ENCODE results near the gene ANKS3.

The ANKS3 gene

GRCh38 chr16:4754865-4755264, 20.8 kb upstream of the ANKS3 start:
- no peak overlapping the region for H2AK5ac ChIP-seq (ENCODE audit: low read length, severe bottlenecking)
- no peaks in the 10 kb centered on the region for H3K9me3 ChIP-seq (ENCODE audit: control insufficient read depth, low read length)
- no peak overlapping the region for H2BK120ac ChIP-seq (ENCODE audit: low read depth, low read length)
- no peak overlapping the region for H2BK12ac ChIP-seq (ENCODE audit: low read length in 2 of 2)
- H2AFZ ChIP-seq (ENCODE audit: low read depth, low read length), result no peak overlapping the region
- H3K36me3 ChIP-seq (ENCODE audit: control insufficient read depth in 1 of 2, insufficient read depth in 2 of 2, low read depth in 1 of 2, low read length in 2 of 2), result peaks cover 74 to 86% of the 10 kb centered on the region in 2 experiments
- DNase-seq, result no peak
- no peak overlapping the region for H4K91ac ChIP-seq (ENCODE audit: low read length)
- H3K18ac ChIP-seq (ENCODE audit: low read depth in 1 of 2, low read length in 2 of 2), result no peak overlapping the region
- no peaks in the 10 kb centered on the region for H3K27me3 ChIP-seq (ENCODE audit: control insufficient read depth in 1 of 2, insufficient read depth in 1 of 2, low read length in 2 of 2)
- H3K23ac ChIP-seq (ENCODE audit: low read length in 2 of 2), result no peak overlapping the region
- no peak overlapping the region for H2BK5ac ChIP-seq (ENCODE audit: low read depth, low read length, poor library complexity, severe bottlenecking)
- no peak overlapping the region for H3K27ac ChIP-seq (ENCODE audit: low read length, poor library complexity, severe bottlenecking)
- 100% methylated on average over 4 of the region's 4 CpGs for WGBS
- peaks cover 35% of the 10 kb centered on the region for H3K79me1 ChIP-seq (replicated peaks; ENCODE audit: low read length, poor library complexity, severe bottlenecking)
- peaks cover 2% of the 10 kb centered on the region for H3K4me1 ChIP-seq (ENCODE audit: control insufficient read depth, insufficient read depth, low read depth, low read length)
- H3K9ac ChIP-seq (ENCODE audit: low read length), result no peak overlapping the region
- no peak overlapping the region for H4K8ac ChIP-seq (ENCODE audit: low read length)
- H3K4me3 ChIP-seq (ENCODE audit: insufficient read depth in 1 of 2, low read depth in 1 of 2, low read length in 2 of 2), result no peak overlapping the region
- H3K14ac ChIP-seq (ENCODE audit: low read length in 2 of 2), result no peak overlapping the region
- no peak overlapping the region for H3K4me2 ChIP-seq (ENCODE audit: low read length, poor library complexity, severe bottlenecking)
- H3K4ac ChIP-seq (ENCODE audit: low read depth in 1 of 2, low read length in 2 of 2), result no peak overlapping the region
- H2BK15ac ChIP-seq (ENCODE audit: low read depth, poor library complexity, severe bottlenecking), result no peak overlapping the region

GRCh38 chr16:4753227-4753626, 19.2 kb upstream of the ANKS3 start:
- Histone ChIP-seq H3K27ac (ENCODE audit: low read length, poor library complexity, severe bottlenecking) (no peak overlapping the region), H3K18ac (ENCODE audit: low read depth in 1 of 2, low read length in 2 of 2) (no peak overlapping the region), H2AK5ac (ENCODE audit: low read length, severe bottlenecking) (no peak overlapping the region), H3K9me3 (ENCODE audit: control insufficient read depth, low read length) (no peaks in the 10 kb centered on the region), H4K8ac (ENCODE audit: low read length) (no peak overlapping the region), H3K27me3 (ENCODE audit: control insufficient read depth in 1 of 2, insufficient read depth in 1 of 2, low read length in 2 of 2) (no peaks in the 10 kb centered on the region), H2AFZ (ENCODE audit: low read depth, low read length) (no peak overlapping the region), H3K4me3 (ENCODE audit: insufficient read depth in 1 of 2, low read depth in 1 of 2, low read length in 2 of 2) (no peak overlapping the region), H2BK15ac (ENCODE audit: low read depth, poor library complexity, severe bottlenecking) (no peak overlapping the region), H3K79me1 (replicated peaks; ENCODE audit: low read length, poor library complexity, severe bottlenecking) (peaks cover 32% of the 10 kb centered on the region), H3K23ac (ENCODE audit: low read length in 2 of 2) (no peak overlapping the region), H3K9ac (ENCODE audit: low read length) (no peak overlapping the region), H3K4me1 (ENCODE audit: control insufficient read depth, insufficient read depth, low read depth, low read length) (peaks cover 2% of the 10 kb centered on the region), H3K14ac (ENCODE audit: low read length in 2 of 2) (no peak overlapping the region), H3K36me3 (ENCODE audit: control insufficient read depth in 1 of 2, insufficient read depth in 2 of 2, low read depth in 1 of 2, low read length in 2 of 2) (peaks cover 70 to 73% of the 10 kb centered on the region in 2 experiments), H2BK120ac (ENCODE audit: low read depth, low read length) (no peak overlapping the region), H4K91ac (ENCODE audit: low read length) (no peak overlapping the region), H2BK12ac (ENCODE audit: low read length in 2 of 2) (no peak overlapping the region), H3K4me2 (ENCODE audit: low read length, poor library complexity, severe bottlenecking) (no peak overlapping the region), H2BK5ac (ENCODE audit: low read depth, low read length, poor library complexity, severe bottlenecking) (no peak overlapping the region), H3K4ac (ENCODE audit: low read depth in 1 of 2, low read length in 2 of 2) (no peak overlapping the region)
- 94% methylated on average over 11 of the region's 11 CpGs for WGBS
- DNase-seq, result no peak

GRCh38 chr16:4752351-4753100, 18.5 kb upstream of the ANKS3 start:
- peaks cover 2% of the 10 kb centered on the region for H3K4me1 ChIP-seq (ENCODE audit: control insufficient read depth, insufficient read depth, low read depth, low read length)
- H3K4ac ChIP-seq (ENCODE audit: low read depth in 1 of 2, low read length in 2 of 2), result no peak overlapping the region
- WGBS, result 98% methylated on average over 43 of the region's 44 CpGs
- no peak overlapping the region for H3K18ac ChIP-seq (ENCODE audit: low read depth in 1 of 2, low read length in 2 of 2)
- no peak overlapping the region for H2AK5ac ChIP-seq (ENCODE audit: low read length, severe bottlenecking)
- no peaks in the 10 kb centered on the region for H3K27me3 ChIP-seq (ENCODE audit: control insufficient read depth in 1 of 2, insufficient read depth in 1 of 2, low read length in 2 of 2)
- H4K8ac ChIP-seq (ENCODE audit: low read length), result no peak overlapping the region
- no peak overlapping the region for H3K14ac ChIP-seq (ENCODE audit: low read length in 2 of 2)
- no peaks in the 10 kb centered on the region for H3K9me3 ChIP-seq (ENCODE audit: control insufficient read depth, low read length)
- no peak overlapping the region for H2BK5ac ChIP-seq (ENCODE audit: low read depth, low read length, poor library complexity, severe bottlenecking)
- peaks cover 32% of the 10 kb centered on the region for H3K79me1 ChIP-seq (replicated peaks; ENCODE audit: low read length, poor library complexity, severe bottlenecking)
- H3K23ac ChIP-seq (ENCODE audit: low read length in 2 of 2), result no peak overlapping the region
- no peak overlapping the region for H3K9ac ChIP-seq (ENCODE audit: low read length)
- H2BK15ac ChIP-seq (ENCODE audit: low read depth, poor library complexity, severe bottlenecking), result no peak overlapping the region
- no peak overlapping the region for H3K4me3 ChIP-seq (ENCODE audit: insufficient read depth in 1 of 2, low read depth in 1 of 2, low read length in 2 of 2)
- H4K91ac ChIP-seq (ENCODE audit: low read length), result no peak overlapping the region
- no peak overlapping the region for H2BK120ac ChIP-seq (ENCODE audit: low read depth, low read length)
- no peak overlapping the region for H2AFZ ChIP-seq (ENCODE audit: low read depth, low read length)
- peaks cover 65 to 68% of the 10 kb centered on the region in 2 experiments for H3K36me3 ChIP-seq (ENCODE audit: control insufficient read depth in 1 of 2, insufficient read depth in 2 of 2, low read depth in 1 of 2, low read length in 2 of 2)
- no peak for DNase-seq
- no peak overlapping the region for H3K4me2 ChIP-seq (ENCODE audit: low read length, poor library complexity, severe bottlenecking)
- no peak overlapping the region for H3K27ac ChIP-seq (ENCODE audit: low read length, poor library complexity, severe bottlenecking)
- no peak overlapping the region for H2BK12ac ChIP-seq (ENCODE audit: low read length in 2 of 2)

- no peak overlapping the region for H2BK120ac ChIP-seq (ENCODE audit: low read depth, low read length)
- peaks cover 7% of the 10 kb centered on the region for H3K4me1 ChIP-seq (ENCODE audit: control insufficient read depth, insufficient read depth, low read depth, low read length)
- no peak for DNase-seq
- H2AFZ ChIP-seq (ENCODE audit: low read depth, low read length), result no peak overlapping the region
- no peak overlapping the region for H3K18ac ChIP-seq (ENCODE audit: low read depth in 1 of 2, low read length in 2 of 2)
- no peak overlapping the region for H3K4ac ChIP-seq (ENCODE audit: low read depth in 1 of 2, low read length in 2 of 2)
- H3K14ac ChIP-seq (ENCODE audit: low read length in 2 of 2), result no peak overlapping the region
- H2AK5ac ChIP-seq (ENCODE audit: low read length, severe bottlenecking), result no peak overlapping the region
- WGBS, result 94% methylated on average over 8 of the region's 8 CpGs
- peaks cover 51 to 71% of the 10 kb centered on the region in 2 experiments for H3K36me3 ChIP-seq (ENCODE audit: control insufficient read depth in 1 of 2, insufficient read depth in 2 of 2, low read depth in 1 of 2, low read length in 2 of 2)
- H3K23ac ChIP-seq (ENCODE audit: low read length in 2 of 2), result no peak overlapping the region
- no peaks in the 10 kb centered on the region for H3K9me3 ChIP-seq (ENCODE audit: control insufficient read depth, low read length)
- H4K8ac ChIP-seq (ENCODE audit: low read length), result no peak overlapping the region
- H2BK15ac ChIP-seq (ENCODE audit: low read depth, poor library complexity, severe bottlenecking), result no peak overlapping the region
- no peak overlapping the region for H4K91ac ChIP-seq (ENCODE audit: low read length)
- no peak overlapping the region for H2BK5ac ChIP-seq (ENCODE audit: low read depth, low read length, poor library complexity, severe bottlenecking)
- H2BK12ac ChIP-seq (ENCODE audit: low read length in 2 of 2), result no peak overlapping the region
- H3K79me1 ChIP-seq (replicated peaks; ENCODE audit: low read length, poor library complexity, severe bottlenecking), result peaks cover 30% of the 10 kb centered on the region
- no peak overlapping the region for H3K9ac ChIP-seq (ENCODE audit: low read length)
- no peak overlapping the region for H3K4me2 ChIP-seq (ENCODE audit: low read length, poor library complexity, severe bottlenecking)
- H3K4me3 ChIP-seq (ENCODE audit: insufficient read depth in 1 of 2, low read depth in 1 of 2, low read length in 2 of 2), result no peak overlapping the region
- H3K27ac ChIP-seq (ENCODE audit: low read length, poor library complexity, severe bottlenecking), result no peak overlapping the region
- no peaks in the 10 kb centered on the region for H3K27me3 ChIP-seq (ENCODE audit: control insufficient read depth in 1 of 2, insufficient read depth in 1 of 2, low read length in 2 of 2)
These were observed 16.8 kb upstream of the ANKS3 start for GRCh38 chr16:4750896-4751295.

Data from mesenchymal stem cell (in vitro differentiated cells and primary cell).